Hepatocyte (in vitro differentiated cells): ENCODE data around the gene ZNHIT2. TPM values are rescaled to one million over a fixed set of nuclear protein-coding genes. Genes with fewer than 3 reads are reported as not detected.

Source experiments
- DNase-seq: peaks from one replicate; pipeline ENCODE4 v3.0.0-alpha.2; 2016; ENCODE audit warnings: low spot score
- H2AFZ ChIP-seq: fragments of 200-600 bp; sonication (generic); 2 replicates; pipeline ENCODE4 v1.6.0; 2016; ENCODE audit warnings: antibody characterized with exemption, mild to moderate bottlenecking
- H3K27ac ChIP-seq: fragments of 200-600 bp; sonication (generic); 2 replicates; pipeline ENCODE4 v1.5.1; 2016; ENCODE audit warnings: mild to moderate bottlenecking
- H3K27me3 ChIP-seq: fragments of 200-600 bp; sonication (generic); 2 replicates; pipeline ENCODE4 v1.6.1; 2016
- H3K36me3 ChIP-seq: fragments of 200-600 bp; sonication (generic); replicated peaks from 2 replicates; pipeline ENCODE4 v1.5.1; 2016; ENCODE audit warnings: low read depth; ENCODE audit not compliant: insufficient read depth
- H3K4me1 ChIP-seq: fragments of 200-600 bp; sonication (generic); 2 replicates; pipeline ENCODE4 v1.5.1; 2016; ENCODE audit warnings: mild to moderate bottlenecking, moderate library complexity; ENCODE audit not compliant: insufficient read depth
- H3K4me2 ChIP-seq: fragments of 200-600 bp; sonication (generic); 2 replicates; pipeline ENCODE4 v1.6.0; 2016
- H3K4me3 ChIP-seq: fragments of 200-600 bp; sonication (generic); 2 replicates; pipeline ENCODE4 v1.5.1; 2016; ENCODE audit warnings: mild to moderate bottlenecking
- H3K79me2 ChIP-seq: fragments of 200-600 bp; sonication (generic); 2 replicates; pipeline ENCODE4 v1.6.0; 2017; ENCODE audit warnings: mild to moderate bottlenecking
- H3K9me2 ChIP-seq: fragments of 200-600 bp; sonication (generic); replicated peaks from 2 replicates; pipeline ENCODE4 v1.6.0; 2017; ENCODE audit warnings: mild to moderate bottlenecking; ENCODE audit not compliant: insufficient read depth
- H3K9me3 ChIP-seq: fragments of 200-600 bp; sonication (generic); 2 replicates; pipeline ENCODE4 v1.5.1; 2016; ENCODE audit warnings: low read depth, mild to moderate bottlenecking
- H4K20me1 ChIP-seq: fragments of 200-600 bp; sonication (generic); 2 replicates; pipeline ENCODE4 v1.6.0; 2016; ENCODE audit warnings: mild to moderate bottlenecking; ENCODE audit not compliant: insufficient read depth, poor library complexity, severe bottlenecking
- CTCF ChIP-seq: fragments of 200-600 bp; sonication (generic); IDR thresholded peaks from 2 replicates; pipeline ENCODE4 v1.5.1; 2016; ENCODE audit warnings: antibody characterized with exemption, mild to moderate bottlenecking; ENCODE audit not compliant: poor library complexity
- EZH2 ChIP-seq: fragments of 200-600 bp; sonication (generic); IDR thresholded peaks from 2 replicates; pipeline ENCODE4 v1.6.1; 2016; ENCODE audit warnings: antibody characterized with exemption, mild to moderate bottlenecking, borderline replicate concordance
- EZH2phosphoT487 ChIP-seq: fragments of 200-600 bp; sonication (generic); IDR thresholded peaks from one replicate; pipeline ENCODE4 v1.6.1; 2018; ENCODE audit warnings: antibody characterized with exemption, mild to moderate bottlenecking, low read depth, moderate library complexity; ENCODE audit not compliant: unreplicated experiment, severe bottlenecking
- WGBS: methylation state at CpG from one replicate; pipeline ENCODE4 v1.1.6; 2016; ENCODE audit warnings: low lambda C conversion rate; ENCODE audit errors: missing lambda C conversion rate; 5-methylcytosine and 5-hydroxymethylcytosine counted together
- polyA plus RNA-seq: library from polyadenylated mRNA; unstranded; fragments of >200 nt; fragmentation: Nextera tagmentation; extraction: Ambion mirVana; gene quantifications from 2 replicates; pipeline ENCODE4 v1.2.1, GENCODE V29; 2016
- total RNA-seq: library from RNA; depleted of rRNA; stranded (reverse); fragments of >200 nt; gene quantifications from 2 replicates; pipeline ENCODE4 v1.2.3, GENCODE V29; 2014

ZNHIT2 gene
- total and polyA plus RNA-seq, 2 experiments from 2014 or later, result 13.5 to 23.7 TPM

- H4K20me1 ChIP-seq, result no peaks in the 10 kb centered on the region
- no peak overlapping the region for H2AFZ ChIP-seq
- no peaks in the 10 kb centered on the region for H3K9me2 ChIP-seq
- H3K27me3 ChIP-seq, result no peaks in the 10 kb centered on the region
- H3K4me2 ChIP-seq, result no peak overlapping the region
- TF ChIP-seq EZH2phosphoT487 (no peak), EZH2 (no peak), CTCF (no peak)
- no peaks in the 10 kb centered on the region for H3K36me3 ChIP-seq
- 93% methylated on average over 11 of the region's 11 CpGs for WGBS
- H3K9me3 ChIP-seq, result no peaks in the 10 kb centered on the region
- H3K27ac ChIP-seq, result no peak overlapping the region
- no peak for DNase-seq
- H3K4me1 ChIP-seq, result peaks cover 27% of the 10 kb centered on the region
- H3K4me3 ChIP-seq, result no peak overlapping the region
- H3K79me2 ChIP-seq, result peaks cover 48% of the 10 kb centered on the region
Measured at GRCh38 chr11:65114538-65115171, 2.8 kb downstream of the ZNHIT2 start.

GRCh38 chr11:65113839-65114238 lies 3.7 kb downstream of the ZNHIT2 start:
- 90% methylated on average over 6 of the region's 6 CpGs for WGBS
- no peaks in the 10 kb centered on the region for H3K9me2 ChIP-seq
- no peak overlapping the region for H2AFZ ChIP-seq
- peaks cover 43% of the 10 kb centered on the region for H3K79me2 ChIP-seq
- TF ChIP-seq CTCF (no peak), EZH2phosphoT487 (no peak), EZH2 (no peak)
- peaks cover 27% of the 10 kb centered on the region for H3K4me1 ChIP-seq
- no peak for DNase-seq
- H3K27ac ChIP-seq, result no peak overlapping the region
- H3K27me3 ChIP-seq, result no peaks in the 10 kb centered on the region
- no peaks in the 10 kb centered on the region for H3K9me3 ChIP-seq
- H3K36me3 ChIP-seq, result no peaks in the 10 kb centered on the region
- peak overlapping the region; percentile 99 for H3K4me2 ChIP-seq
- no peaks in the 10 kb centered on the region for H4K20me1 ChIP-seq
- no peak overlapping the region for H3K4me3 ChIP-seq

GRCh38 chr11:65113361-65113756 lies 4.1 kb downstream of the ZNHIT2 start:
- peak overlapping the region; percentile 57 for H3K27ac ChIP-seq

More at GRCh38 chr11:65113361-65113756, 4.1 kb downstream of the ZNHIT2 start:
- Histone ChIP-seq H3K79me2 (peaks cover 41% of the 10 kb centered on the region), H3K4me3 (peak overlapping the region; percentile 75), H4K20me1 (no peaks in the 10 kb centered on the region), H2AFZ (peak overlapping the region; percentile 43), H3K4me2 (peak overlapping the region; percentile 99), H3K36me3 (no peaks in the 10 kb centered on the region), H3K9me3 (no peaks in the 10 kb centered on the region), H3K9me2 (no peaks in the 10 kb centered on the region), H3K4me1 (peaks cover 27% of the 10 kb centered on the region), H3K27me3 (no peaks in the 10 kb centered on the region)
- DNase-seq, result no peak
- TF ChIP-seq EZH2 (no peak), EZH2phosphoT487 (no peak), CTCF (no peak)
- 26% methylated on average over 13 of the region's 14 CpGs for WGBS
